Measurements from ENCODE around the gene DIABLO.

DIABLO gene

DNA sequence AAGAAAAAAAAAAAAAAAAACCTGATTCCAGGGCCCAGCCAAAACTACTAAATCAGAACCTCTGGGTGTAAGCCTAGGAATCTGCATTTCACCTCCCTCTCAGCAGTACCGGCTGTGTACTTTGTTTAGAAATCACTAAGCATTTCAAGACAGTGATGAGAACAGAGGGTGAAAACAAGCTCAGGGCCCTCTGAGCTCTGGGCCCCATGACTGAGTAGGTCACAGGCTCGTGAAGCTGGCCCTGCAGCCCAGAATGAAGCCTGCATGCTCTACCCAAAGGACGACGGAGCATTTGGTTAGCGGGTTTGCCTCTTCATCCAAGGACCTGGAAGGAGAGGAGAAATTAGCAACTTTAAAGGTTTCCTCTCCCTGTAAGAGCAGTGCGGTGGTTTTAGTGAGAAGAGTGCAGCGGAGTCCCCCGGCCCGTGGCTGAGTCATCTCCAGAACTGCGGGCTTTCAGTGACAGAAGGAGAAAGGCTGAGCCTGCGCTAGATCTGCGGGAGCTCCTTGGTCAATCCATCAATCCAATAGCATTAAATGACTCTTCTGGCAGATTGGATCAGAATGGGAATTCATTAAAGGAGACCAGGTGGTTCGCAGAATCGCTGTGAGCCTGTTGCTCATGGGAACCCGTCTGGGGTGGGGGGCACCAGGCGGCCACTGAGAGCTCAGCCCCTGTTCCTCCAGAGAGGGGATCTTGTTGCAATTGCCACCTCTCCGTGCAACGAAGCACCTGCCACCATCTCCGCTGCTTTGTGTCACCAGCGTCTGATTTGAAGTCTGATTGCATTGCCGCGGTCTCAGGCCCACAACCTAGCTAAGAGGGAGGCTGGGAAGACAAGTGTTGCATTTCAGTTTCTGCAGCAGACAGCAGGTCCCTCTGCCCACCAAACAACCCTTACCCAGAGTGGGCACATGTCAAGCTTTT, 59.2 kb downstream of the DIABLO start:
- intact Hi-C loops (cut with DNase I), result no loop called here
- DNase-seq, result no peak

DNA sequence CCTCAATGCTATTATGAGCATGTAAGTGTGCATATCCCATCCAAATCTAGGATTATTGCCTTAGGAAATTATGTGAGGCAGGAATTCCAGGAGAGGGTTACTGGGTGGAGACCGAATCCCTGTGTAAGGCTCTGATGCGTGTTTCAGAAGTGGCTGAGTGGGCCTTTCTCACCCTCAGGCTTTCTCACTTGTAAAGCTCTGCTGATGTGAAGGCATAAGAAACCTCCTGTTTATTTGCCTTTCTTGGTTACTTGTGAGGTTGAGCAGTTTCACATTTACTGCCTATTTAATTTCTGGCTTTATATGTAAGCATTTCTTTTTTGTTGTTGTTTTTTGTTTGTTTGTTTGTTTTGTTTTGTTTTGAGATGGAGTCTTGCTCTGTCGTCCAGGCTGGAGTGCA, 62.9 kb downstream of the DIABLO start:
- intact Hi-C loops (cut with DNase I), result no loop called here
- no peak for DNase-seq

DNA sequence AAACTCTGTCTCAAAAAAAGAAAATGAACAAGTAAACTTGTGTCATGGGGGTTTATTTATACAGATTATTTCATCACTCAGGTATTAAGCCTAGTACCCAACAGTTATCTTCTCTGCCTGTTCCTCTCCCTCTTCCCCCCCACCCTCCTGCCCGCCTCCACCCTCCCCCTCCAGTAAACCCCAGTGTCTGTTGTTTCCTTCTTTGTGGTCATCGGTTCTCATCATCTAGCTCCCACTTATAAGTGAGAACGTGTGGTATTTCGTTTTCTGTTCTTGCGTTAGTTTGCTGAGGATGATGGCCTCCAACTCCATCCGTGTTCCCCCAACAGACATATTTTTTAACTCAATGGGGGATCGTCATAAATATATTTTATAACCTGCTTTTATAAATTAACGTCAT, 64.2 kb downstream of the DIABLO start:
- no peak for DNase-seq
- intact Hi-C loops (cut with DNase I), result no loop called here

DNA sequence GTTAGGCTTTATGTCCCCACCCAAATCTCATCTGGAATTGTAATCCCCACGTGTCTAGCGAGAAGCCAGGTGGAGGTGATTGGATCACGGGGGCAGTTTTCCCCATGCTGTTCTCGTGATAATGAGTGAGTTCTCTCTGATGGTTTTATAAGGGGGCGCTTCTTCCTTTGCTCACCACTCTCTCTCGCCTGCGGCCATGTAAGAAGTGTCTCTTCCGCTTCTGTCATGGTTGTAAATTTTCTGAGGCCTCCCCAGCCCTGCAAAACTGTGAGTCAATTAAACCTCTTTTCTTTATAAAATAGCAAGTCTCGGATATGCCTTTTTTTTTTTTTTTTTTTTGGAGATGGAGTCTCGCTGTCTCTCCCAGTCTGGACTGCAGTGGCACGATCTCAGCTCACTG, 65.1 kb downstream of the DIABLO start:
- intact Hi-C loops (cut with DNase I), result no loop called here
- DNase-seq, result no peak

DNA sequence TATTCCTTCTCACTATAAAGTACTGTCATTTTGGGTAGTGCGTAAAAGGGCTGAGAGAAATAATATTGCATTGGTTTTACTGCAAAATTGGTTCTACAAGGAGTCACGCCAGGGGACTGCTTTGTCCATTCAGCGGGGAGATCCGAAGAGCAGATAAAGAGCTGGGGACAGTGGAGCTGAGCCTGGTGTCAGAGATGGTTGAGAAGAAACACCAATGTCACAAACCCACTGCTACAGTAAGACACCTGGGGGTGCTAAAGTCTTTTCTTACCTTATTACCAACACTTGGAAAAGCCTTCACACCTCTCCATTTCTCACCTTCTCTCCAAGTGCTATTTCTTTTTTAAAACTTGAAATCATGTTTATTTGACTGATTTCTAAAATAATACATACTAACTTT, 66.0 kb downstream of the DIABLO start:
- no peak for DNase-seq
- intact Hi-C loops (cut with DNase I), result no loop called here

- intact Hi-C loops (cut with DNase I), result no loop called here
- no peak for DNase-seq
These were observed 67.1 kb downstream of the DIABLO start for GRCh38 chr12:122158700-122159285.
